Stimulated activated effector memory CD8-positive, alpha-beta T cell treated with anti-CD3 and anti-CD28 coated beads, Interleukin-12 subunit alpha, Interleukin-12 subunit beta, amount 100 ng/mL, for 72 hours (primary cell): ENCODE measurements around the gene COMMD10.

ENCODE experiments used
- ATAC-seq: fragments of 150-1000 bp; cut with Tn5 transposase; 2 replicates; pipeline ENCODE4 v1.10.0; 2021
- DNase-seq, 2 donors: peaks; one replicate each; pipeline ENCODE4 v3.0.0; 2021 to 2022; ENCODE audit warnings: low spot score in 2 of 2
- H3K27ac Mint-ChIP-seq: one replicate; pipeline ENCODE4 v1.8.0; 2022; ENCODE audit warnings: mild to moderate bottlenecking, mixed read lengths
- H3K36me3 Mint-ChIP-seq: one replicate; pipeline ENCODE4 v1.8.0; 2022; ENCODE audit warnings: mild to moderate bottlenecking, mixed read lengths
- H3K4me1 Mint-ChIP-seq: one replicate; pipeline ENCODE4 v1.8.0; 2022; ENCODE audit warnings: mixed read lengths
- H3K4me3 Mint-ChIP-seq: one replicate; pipeline ENCODE4 v1.8.0; 2022; ENCODE audit warnings: mild to moderate bottlenecking, mixed read lengths
- H3K9me3 Mint-ChIP-seq: one replicate; pipeline ENCODE4 v1.8.0; 2022; ENCODE audit warnings: mixed read lengths

The COMMD10 gene

DNA sequence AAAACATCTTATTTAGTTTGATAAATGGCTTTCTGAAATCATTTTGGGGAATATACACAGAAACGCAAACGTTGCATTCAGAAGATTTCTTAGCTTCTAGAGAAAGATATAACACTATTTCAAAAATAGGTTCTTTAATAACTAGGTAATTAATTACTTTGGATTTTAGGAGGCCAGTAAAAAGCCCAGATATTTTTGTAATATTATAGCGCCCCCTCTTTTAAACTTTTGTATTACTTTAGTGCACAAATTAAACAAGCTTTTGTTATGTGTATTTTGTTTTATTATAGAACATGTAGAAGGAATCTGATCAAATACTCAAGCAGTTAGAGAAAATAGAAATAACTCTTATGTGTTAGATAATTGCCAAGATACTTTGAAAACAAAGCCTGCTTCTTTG, 57.7 kb downstream of the COMMD10 start:
- Mint-ChIP-seq H3K9me3 (no peaks in the 10 kb centered on the region), H3K4me1 (no peaks in the 10 kb centered on the region), H3K4me3 (no peak overlapping the region), H3K36me3 (no peaks in the 10 kb centered on the region), H3K27ac (no peak overlapping the region)
- DNase-seq (no peak), ATAC-seq (no peak)

DNA sequence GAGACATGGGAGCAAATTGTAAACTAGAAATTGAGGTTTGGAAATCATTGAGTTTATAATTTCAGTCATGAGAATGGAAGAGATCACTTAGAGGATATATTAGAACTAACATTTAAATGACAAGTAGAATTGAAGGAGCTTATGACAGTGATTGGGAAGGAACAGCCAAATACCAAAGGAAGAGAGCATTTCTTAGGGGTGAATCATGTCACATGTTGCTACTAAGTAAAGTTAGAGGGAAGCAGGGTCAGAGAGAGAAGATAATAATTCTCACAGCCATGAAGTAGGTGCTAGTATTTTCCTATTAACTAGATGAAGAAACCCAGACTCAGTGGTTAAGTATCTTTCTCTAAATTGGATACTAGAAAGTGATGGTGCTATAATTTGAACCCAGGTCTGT, 59.3 kb downstream of the COMMD10 start:
- no peak overlapping the region for H3K4me3 Mint-ChIP-seq
- DNase-seq: no peak
- no peaks in the 10 kb centered on the region for H3K36me3 Mint-ChIP-seq
- no peaks in the 10 kb centered on the region for H3K4me1 Mint-ChIP-seq
- H3K27ac Mint-ChIP-seq: no peak overlapping the region
- no peaks in the 10 kb centered on the region for H3K9me3 Mint-ChIP-seq
- no peak for ATAC-seq

DNA sequence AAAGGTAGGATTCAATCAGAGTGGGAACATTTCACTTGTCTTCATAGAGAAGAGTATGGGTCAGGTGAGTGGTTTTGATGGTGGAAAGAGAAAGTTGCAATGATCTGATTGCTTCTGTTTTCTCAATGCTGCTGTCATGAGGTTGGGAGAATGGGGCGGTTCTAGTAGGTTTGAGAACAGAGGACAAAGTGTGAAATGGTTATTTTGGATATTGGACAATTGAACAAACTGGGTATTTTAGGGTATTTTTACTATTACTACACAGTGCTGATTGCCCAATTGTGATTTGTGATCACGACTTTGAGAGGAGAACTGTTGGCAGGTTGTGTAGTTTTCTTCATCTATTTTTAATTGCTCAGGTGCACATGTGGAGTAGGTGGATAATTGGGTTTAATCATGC, 60.2 kb downstream of the COMMD10 start:
- ATAC-seq (no peak), DNase-seq (no peak)
- H3K4me3 Mint-ChIP-seq: no peak overlapping the region
- H3K36me3 Mint-ChIP-seq: no peaks in the 10 kb centered on the region
- H3K9me3 Mint-ChIP-seq: no peaks in the 10 kb centered on the region
- H3K27ac Mint-ChIP-seq: no peak overlapping the region
- no peaks in the 10 kb centered on the region for H3K4me1 Mint-ChIP-seq

DNA sequence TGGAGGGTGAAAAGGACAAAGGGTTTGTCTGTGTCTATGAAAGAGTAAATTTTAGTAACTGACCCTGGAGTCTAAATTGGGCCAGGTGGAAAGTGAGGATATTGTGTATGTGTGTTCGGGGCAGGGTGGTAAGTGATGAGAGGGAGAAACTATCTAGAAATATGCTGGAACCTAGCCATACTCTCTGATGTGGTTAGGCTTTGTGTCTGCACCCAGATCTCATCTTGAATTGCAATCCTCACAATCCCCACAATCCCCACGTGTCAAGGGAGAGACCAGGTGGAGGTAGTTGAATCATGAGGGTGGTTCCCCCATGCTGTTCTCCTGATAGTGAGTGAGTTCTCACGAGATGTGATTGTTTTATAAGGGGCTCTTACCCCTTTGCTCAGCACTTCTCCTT, 60.6 kb downstream of the COMMD10 start:
- Mint-ChIP-seq H3K4me1 (no peaks in the 10 kb centered on the region), H3K9me3 (no peaks in the 10 kb centered on the region), H3K4me3 (no peak overlapping the region), H3K36me3 (no peaks in the 10 kb centered on the region), H3K27ac (no peak overlapping the region)
- ATAC-seq: no peak
- no peak for DNase-seq

DNA sequence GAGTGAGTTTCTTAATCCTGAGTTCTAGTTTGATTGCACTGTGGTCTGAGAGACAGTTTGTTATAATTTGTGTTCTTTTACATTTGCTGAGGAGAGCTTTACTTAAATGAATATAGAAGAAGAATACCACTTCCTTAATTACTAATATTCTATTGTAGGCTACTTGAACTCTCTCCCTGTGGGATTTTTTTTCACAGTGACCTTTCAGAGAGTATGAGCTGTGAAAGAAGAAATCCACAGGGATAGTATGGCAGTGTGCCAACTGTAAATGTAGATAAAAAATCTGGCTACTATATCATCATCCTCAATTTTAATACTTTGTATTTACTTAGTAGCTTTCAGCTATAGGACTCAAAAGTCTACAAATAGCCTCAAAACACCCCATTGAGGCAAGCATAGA, 67.3 kb downstream of the COMMD10 start:
- no peak for DNase-seq
- no peaks in the 10 kb centered on the region for H3K36me3 Mint-ChIP-seq
- H3K4me1 Mint-ChIP-seq: peaks cover 7% of the 10 kb centered on the region

DNA sequence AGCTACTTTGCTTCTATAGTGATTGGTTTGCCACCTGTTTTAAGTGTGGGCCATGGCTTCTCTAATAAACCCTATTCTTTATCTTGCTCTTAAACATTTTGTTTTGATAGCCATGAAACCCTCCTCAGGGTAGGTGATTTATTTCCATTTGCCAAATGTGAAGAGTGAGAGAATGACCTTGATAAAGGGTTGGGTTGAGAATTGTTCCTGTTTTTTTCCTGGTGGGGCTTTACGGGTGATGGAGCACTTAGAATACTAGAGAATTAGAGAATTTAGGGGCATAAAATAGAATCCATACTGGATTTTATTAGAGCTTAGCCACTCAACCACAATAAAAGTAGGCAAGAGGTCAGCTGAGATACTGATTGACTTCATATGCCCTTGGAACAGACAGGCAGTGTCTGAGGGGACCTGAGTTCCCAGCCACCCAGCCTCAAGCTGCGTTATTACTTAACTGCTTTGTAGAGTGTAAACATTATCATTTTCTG, 68.9 kb downstream of the COMMD10 start:
- no peak overlapping the region for H3K4me3 Mint-ChIP-seq
- ATAC-seq: no peak
- H3K36me3 Mint-ChIP-seq: no peaks in the 10 kb centered on the region
- H3K9me3 Mint-ChIP-seq: no peaks in the 10 kb centered on the region
- peaks cover 9% of the 10 kb centered on the region for H3K4me1 Mint-ChIP-seq
- DNase-seq: no peak
- no peak overlapping the region for H3K27ac Mint-ChIP-seq

More for the DNA sequence above, 67.3 kb downstream of the COMMD10 start:
- H3K9me3 Mint-ChIP-seq: no peaks in the 10 kb centered on the region
- H3K27ac Mint-ChIP-seq: no peak overlapping the region
- no peak overlapping the region for H3K4me3 Mint-ChIP-seq
- ATAC-seq: no peak

DNA sequence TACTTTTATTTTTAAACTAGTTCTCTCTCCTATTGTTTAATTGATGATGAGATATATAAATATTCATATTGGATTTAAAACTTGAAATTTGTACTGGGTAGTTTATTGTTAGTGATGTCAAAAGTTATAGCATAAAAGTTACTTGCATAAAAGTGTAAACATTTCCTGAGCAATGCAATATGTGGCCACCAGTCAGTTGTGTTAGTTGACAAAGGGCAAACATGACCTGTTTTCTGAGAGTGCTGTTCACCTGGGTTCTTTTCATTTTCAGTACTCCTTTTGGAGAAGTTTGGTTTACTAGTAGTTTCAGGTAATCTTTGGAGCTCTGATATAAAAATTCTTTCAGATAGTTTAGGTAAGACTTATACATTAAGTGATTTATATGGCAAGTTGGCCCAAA, 69.4 kb downstream of the COMMD10 start:
- DNase-seq: no peak
- no peaks in the 10 kb centered on the region for H3K36me3 Mint-ChIP-seq
- no peaks in the 10 kb centered on the region for H3K9me3 Mint-ChIP-seq
- H3K27ac Mint-ChIP-seq: no peak overlapping the region
- no peak overlapping the region for H3K4me3 Mint-ChIP-seq
- no peak for ATAC-seq
- peaks cover 14% of the 10 kb centered on the region for H3K4me1 Mint-ChIP-seq

DNA sequence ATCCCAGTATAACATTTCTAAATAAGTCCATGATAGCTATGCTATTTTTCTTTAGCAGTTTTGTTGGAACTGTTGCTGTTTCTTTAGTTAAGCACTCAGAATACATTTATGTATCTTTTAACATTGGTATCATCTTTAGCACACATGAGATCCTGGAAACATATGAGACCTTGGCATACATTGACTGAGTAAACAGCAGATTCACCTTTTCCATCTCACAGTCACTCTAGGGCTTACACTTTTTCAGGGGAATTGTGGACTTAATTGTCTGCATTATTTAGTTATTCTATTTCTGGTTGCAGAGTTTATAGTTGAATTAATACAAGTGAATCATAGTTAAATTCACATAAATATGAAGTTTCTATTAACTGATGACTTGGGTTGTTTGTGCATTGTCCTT, 70.1 kb downstream of the COMMD10 start:
- Mint-ChIP-seq H3K27ac (no peak overlapping the region), H3K4me1 (peaks cover 18% of the 10 kb centered on the region)

DNA sequence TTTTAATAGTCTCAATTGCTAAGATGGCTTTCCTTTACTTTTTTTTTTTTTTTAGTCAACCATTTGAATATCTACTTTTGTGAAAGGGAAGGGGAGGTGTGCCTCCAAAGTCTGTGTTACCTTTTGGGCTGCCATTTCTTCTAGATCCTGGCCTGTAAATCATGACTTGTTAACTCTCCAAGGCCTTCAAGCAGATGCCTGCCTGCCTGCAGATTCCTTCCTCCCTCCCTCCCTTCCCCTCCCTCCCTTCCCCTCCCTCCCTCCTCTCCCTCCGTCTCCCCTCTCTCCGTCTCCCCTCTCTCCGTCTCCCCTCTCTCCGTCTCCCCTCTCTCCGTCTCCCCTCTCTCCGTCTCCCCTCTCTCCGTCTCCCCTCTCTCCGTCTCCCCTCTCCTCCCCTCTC, 73.1 kb downstream of the COMMD10 start:
- ATAC-seq (no peak), DNase-seq (no peak)
- no peaks in the 10 kb centered on the region for H3K36me3 Mint-ChIP-seq
- H3K9me3 Mint-ChIP-seq: no peaks in the 10 kb centered on the region
- H3K4me3 Mint-ChIP-seq: no peak overlapping the region
- peaks cover 11% of the 10 kb centered on the region for H3K4me1 Mint-ChIP-seq
- no peak overlapping the region for H3K27ac Mint-ChIP-seq

More for the DNA sequence above, 70.1 kb downstream of the COMMD10 start:
- Mint-ChIP-seq H3K4me3 (no peak overlapping the region), H3K9me3 (no peaks in the 10 kb centered on the region), H3K36me3 (no peaks in the 10 kb centered on the region)
- ATAC-seq: no peak
- no peak for DNase-seq

DNA sequence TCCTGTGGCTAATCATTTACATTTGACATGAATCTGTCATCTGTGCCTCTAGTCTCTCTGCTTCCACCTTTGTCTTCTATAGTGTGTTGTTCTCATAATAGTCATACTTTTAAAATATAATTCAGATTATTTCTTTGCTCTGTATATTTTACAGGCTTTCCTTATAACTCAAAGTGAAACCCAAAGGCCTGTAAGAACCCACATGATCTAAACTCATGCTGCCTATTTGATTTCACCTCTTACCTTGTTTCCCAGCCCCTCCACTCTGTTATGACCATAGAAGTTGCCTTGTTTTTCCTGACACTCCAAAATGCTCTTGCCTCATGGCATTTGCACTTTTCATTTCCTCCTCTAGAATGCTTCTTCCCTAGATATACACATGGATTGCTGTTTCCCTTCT, 74.2 kb downstream of the COMMD10 start:
- no peak overlapping the region for H3K4me3 Mint-ChIP-seq
- DNase-seq (no peak), ATAC-seq (no peak)
- H3K9me3 Mint-ChIP-seq: no peaks in the 10 kb centered on the region
- no peaks in the 10 kb centered on the region for H3K36me3 Mint-ChIP-seq
- H3K4me1 Mint-ChIP-seq: peaks cover 11% of the 10 kb centered on the region
- H3K27ac Mint-ChIP-seq: no peak overlapping the region

DNA sequence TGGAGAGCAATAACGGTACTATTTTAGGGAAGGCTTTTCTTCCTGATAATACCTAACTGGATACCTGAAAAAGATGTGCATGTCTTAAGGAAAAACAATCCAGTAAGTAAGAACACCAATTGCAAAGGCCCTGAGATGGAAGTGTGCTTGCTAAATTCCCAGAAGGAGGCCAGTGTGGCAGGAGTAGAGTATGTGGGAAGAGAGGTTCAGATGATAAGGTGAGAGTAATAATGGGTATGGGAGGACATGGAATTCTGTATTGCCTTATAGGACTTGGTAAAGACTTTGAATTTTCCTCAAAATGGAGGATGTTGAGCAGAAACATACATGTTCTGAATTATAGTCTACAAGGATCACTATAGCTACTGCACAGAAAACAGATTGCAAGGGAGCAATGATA, 89.3 kb downstream of the COMMD10 start:
- H3K36me3 Mint-ChIP-seq: no peaks in the 10 kb centered on the region
- peaks cover 4% of the 10 kb centered on the region for H3K9me3 Mint-ChIP-seq
- no peak for DNase-seq
- H3K27ac Mint-ChIP-seq: no peak overlapping the region
- ATAC-seq: no peak
- no peaks in the 10 kb centered on the region for H3K4me1 Mint-ChIP-seq
- H3K4me3 Mint-ChIP-seq: no peak overlapping the region

DNA sequence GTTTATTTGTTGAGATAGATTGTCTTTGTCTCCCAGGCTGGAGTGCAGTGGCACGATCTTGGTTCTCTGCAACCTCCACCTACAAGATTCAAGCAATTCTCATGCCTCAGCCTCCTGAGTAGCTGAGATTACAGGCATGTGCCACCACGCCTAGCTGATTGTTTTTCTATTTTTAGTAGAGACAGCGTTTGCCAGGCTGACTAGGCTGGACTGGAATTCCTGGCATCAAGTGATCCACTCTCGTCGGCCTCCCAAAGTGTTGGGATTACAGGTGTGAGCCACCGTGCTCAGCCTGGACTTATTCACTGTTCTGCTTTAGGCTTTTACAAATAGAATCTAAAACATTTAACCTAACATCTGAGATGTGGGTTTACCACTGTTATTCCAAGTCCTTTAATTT, 91.3 kb downstream of the COMMD10 start:
- no peak for DNase-seq
- Mint-ChIP-seq H3K9me3 (peaks cover 4% of the 10 kb centered on the region), H3K27ac (no peak overlapping the region), H3K4me3 (no peak overlapping the region), H3K36me3 (no peaks in the 10 kb centered on the region), H3K4me1 (no peaks in the 10 kb centered on the region)
- no peak for ATAC-seq

DNA sequence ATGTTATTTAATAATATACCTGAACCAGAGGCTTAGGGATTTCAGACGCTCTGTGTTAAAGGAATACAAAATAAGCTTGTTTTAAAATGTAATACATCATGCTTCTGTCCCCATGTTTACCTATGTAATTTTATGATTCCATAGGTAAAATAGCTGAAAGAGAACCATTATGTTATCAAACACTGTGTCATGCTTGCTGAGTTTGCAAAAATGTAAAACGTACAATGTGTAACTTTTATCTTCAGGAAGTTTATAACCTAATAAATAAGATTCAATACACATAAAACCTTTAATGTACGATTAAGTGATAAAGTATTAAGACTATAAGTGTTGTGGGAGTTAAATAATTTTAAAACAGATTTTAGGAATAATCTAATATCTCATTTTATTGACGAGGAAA, 94.1 kb downstream of the COMMD10 start:
- Mint-ChIP-seq H3K9me3 (peaks cover 2% of the 10 kb centered on the region), H3K4me1 (no peaks in the 10 kb centered on the region), H3K4me3 (no peak overlapping the region), H3K36me3 (no peaks in the 10 kb centered on the region), H3K27ac (no peak overlapping the region)
- no peak for ATAC-seq
- DNase-seq: no peak

DNA sequence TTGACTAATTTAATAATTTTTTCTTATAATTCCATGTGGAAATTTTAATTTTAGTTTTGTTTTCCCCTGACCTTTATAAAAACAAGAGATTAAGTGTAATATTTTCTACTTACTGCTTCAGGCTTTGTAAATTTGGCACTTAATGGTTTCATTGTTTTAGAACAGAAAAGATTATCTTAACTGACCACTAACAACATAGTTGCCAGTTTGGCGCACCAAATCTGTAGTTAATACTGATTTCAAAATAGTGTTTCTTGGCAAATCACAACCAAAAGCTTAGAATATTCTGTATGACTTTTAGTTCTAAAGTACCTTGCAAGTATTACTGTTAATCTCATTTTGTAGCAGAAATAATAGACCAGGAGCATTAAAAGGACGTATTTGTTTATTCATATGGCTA, 124.3 kb downstream of the COMMD10 start:
- ATAC-seq: no peak
- Mint-ChIP-seq H3K4me1 (no peaks in the 10 kb centered on the region), H3K4me3 (no peak overlapping the region), H3K9me3 (no peaks in the 10 kb centered on the region), H3K27ac (no peak overlapping the region), H3K36me3 (no peaks in the 10 kb centered on the region)
- DNase-seq: no peak

DNA sequence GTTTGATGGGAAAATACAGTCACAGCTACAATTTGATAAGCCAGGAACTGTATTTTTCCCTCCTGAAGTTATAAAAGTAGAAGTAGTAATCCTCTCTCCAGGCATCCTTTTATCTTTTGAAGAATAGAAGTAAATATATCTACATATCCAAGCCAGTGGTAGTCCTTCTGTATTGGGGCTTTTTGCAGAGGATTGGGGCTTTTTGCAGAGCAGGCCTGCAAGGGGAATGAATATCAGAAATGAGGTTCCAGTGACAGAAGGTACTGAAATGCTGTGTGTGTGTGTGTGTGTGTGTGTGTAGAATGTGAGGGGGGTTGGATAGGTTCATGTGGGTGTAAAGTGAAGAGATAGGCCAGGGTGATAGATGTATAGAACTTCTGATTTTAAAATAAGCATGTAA, 127.4 kb downstream of the COMMD10 start:
- Mint-ChIP-seq H3K9me3 (no peaks in the 10 kb centered on the region), H3K27ac (no peak overlapping the region), H3K36me3 (no peaks in the 10 kb centered on the region), H3K4me1 (no peaks in the 10 kb centered on the region), H3K4me3 (no peak overlapping the region)
- no peak for ATAC-seq
- no peak for DNase-seq

DNA sequence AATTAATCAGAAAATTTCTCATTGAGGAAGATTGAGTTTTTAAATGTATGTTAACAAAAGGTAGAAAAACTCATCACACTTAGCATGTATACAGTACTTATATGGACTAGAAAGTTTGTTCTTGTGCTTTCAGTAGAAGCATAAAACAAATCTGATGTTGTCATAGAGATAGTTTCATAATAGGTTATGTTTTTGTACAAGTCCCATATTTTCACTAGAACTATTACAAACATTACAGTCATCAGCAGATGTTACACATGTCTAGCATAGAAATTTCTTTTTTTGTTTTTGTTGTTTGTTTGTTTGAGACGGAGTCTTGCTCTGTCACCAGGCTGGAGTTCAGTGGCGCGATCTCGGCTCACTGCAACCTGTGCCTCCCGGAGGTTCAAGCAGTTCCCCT, 131.4 kb downstream of the COMMD10 start:
- Mint-ChIP-seq H3K9me3 (no peaks in the 10 kb centered on the region), H3K4me3 (no peak overlapping the region), H3K36me3 (no peaks in the 10 kb centered on the region), H3K27ac (no peak overlapping the region), H3K4me1 (no peaks in the 10 kb centered on the region)
- no peak for DNase-seq
- ATAC-seq: no peak

DNA sequence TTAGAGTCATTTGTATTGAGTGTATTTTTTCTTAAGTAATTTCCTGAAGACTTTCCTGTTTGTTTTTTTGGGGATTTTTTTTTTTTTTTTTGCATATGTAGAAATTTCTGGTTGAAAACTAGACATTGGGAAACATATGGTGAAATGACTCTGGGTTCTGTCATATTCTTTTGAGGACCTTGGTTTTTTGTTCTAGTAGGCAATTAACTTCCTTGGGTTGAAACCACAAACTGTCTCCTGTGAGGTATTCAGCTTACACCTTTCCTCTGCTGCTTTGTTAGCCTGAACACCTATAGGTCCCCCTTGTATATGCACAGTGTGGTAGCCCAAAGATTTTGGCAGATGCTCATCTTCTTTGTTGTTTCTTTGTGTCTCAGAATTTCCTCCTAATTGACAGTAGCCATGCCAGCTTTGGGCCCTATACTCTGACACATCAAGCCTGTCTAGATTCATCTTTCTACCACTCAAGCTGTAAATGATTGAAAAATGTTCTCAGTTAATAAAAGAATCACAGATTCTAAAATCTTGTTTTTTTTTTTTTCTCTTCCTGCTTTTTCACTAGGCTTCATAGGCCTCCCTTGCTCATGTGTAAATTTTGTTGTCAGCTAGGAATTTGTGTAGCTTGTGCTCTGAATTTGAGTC, 140.6 kb downstream of the COMMD10 start:
- Mint-ChIP-seq H3K9me3 (no peaks in the 10 kb centered on the region), H3K36me3 (no peaks in the 10 kb centered on the region), H3K4me1 (peaks cover 6% of the 10 kb centered on the region), H3K27ac (no peak overlapping the region), H3K4me3 (no peak overlapping the region)
- ATAC-seq (no peak), DNase-seq (no peak)
